Measurements from ENCODE around the gene USP24. TPM values are rescaled to one million over a fixed set of nuclear protein-coding genes. Genes with fewer than 3 reads are reported as not detected.
A peak's percentile ranks its signal among the peaks of the same experiment; 100 is the strongest.

The USP24 gene
- total RNA-seq, 1 donor = 44.0 TPM

- no peak for DNase-seq (ENCODE audit: low read depth)
- no peak overlapping the region for H3K4me3 ChIP-seq (ENCODE audit: low read depth, low read length)
- TF ChIP-seq CTCF (IDR thresholded peaks at IDR 0.05; ENCODE audit: insufficient read depth, low read depth, low read length) = no peak
These were observed 35.4 kb upstream of the USP24 start for GRCh38 chr1:55250399-55251075.

- no peak overlapping the region for H3K4me3 ChIP-seq (ENCODE audit: low read depth, low read length)
- TF ChIP-seq CTCF (IDR thresholded peaks at IDR 0.05; ENCODE audit: insufficient read depth, low read depth, low read length) = no peak
- DNase-seq (ENCODE audit: low read depth) = no peak
These were observed 34.7 kb upstream of the USP24 start for GRCh38 chr1:55249646-55250398.

- TF ChIP-seq CTCF (IDR thresholded peaks at IDR 0.05; ENCODE audit: insufficient read depth, low read depth, low read length) = no peak
- no peak overlapping the region for H3K4me3 ChIP-seq (ENCODE audit: low read depth, low read length)
- DNase-seq (ENCODE audit: low read depth) = no peak
These were observed 31.7 kb upstream of the USP24 start for GRCh38 chr1:55246896-55247295.

- DNase-seq (ENCODE audit: low read depth) = no peak
- TF ChIP-seq CTCF (IDR thresholded peaks at IDR 0.05; ENCODE audit: insufficient read depth, low read depth, low read length) = no peak
These were observed 31.2 kb upstream of the USP24 start for GRCh38 chr1:55246331-55246730.

GRCh38 chr1:55245781-55246180, 30.6 kb upstream of the USP24 start:
- peak; percentile 54 for DNase-seq (ENCODE audit: low read depth)
- H3K4me3 ChIP-seq (ENCODE audit: low read depth, low read length) = no peak overlapping the region
- no peak for TF ChIP-seq CTCF (IDR thresholded peaks at IDR 0.05; ENCODE audit: insufficient read depth, low read depth, low read length)

More at GRCh38 chr1:55246331-55246730, 31.2 kb upstream of the USP24 start:
- no peak overlapping the region for H3K4me3 ChIP-seq (ENCODE audit: low read depth, low read length)

GRCh38 chr1:55244476-55245099, 29.4 kb upstream of the USP24 start:
- peak; percentile 44 for DNase-seq (ENCODE audit: low read depth)
- no peak for TF ChIP-seq CTCF (IDR thresholded peaks at IDR 0.05; ENCODE audit: insufficient read depth, low read depth, low read length)
- no peak overlapping the region for H3K4me3 ChIP-seq (ENCODE audit: low read depth, low read length)
